IPS-15b (cell line): ENCODE results near the gene TRIP13.
"Not testable (repeated sequence)": the region's sequence is repeated elsewhere in the genome, so short reads cannot be mapped to it uniquely, and the experiment has no call there.

Experiments used
- H3K27me3 ChIP-seq: one replicate; pipeline ENCODE4 v1.6.1; 2013; ENCODE audit warnings: low read length; ENCODE audit not compliant: control insufficient read depth, insufficient read depth
- H3K36me3 ChIP-seq: one replicate; pipeline ENCODE4 v1.6.1; 2013; ENCODE audit warnings: low read length; ENCODE audit not compliant: control insufficient read depth, insufficient read depth
- H3K4me1 ChIP-seq: one replicate; pipeline ENCODE4 v1.6.1; 2013; ENCODE audit warnings: mild to moderate bottlenecking, low read length; ENCODE audit not compliant: control insufficient read depth, insufficient read depth
- H3K4me3 ChIP-seq: one replicate; pipeline ENCODE4 v1.5.1; 2013; ENCODE audit warnings: low read depth, low read length
- H3K9ac ChIP-seq: one replicate; pipeline ENCODE4 v1.6.1; 2013; ENCODE audit warnings: low read depth, mild to moderate bottlenecking, low read length
- H3K9me3 ChIP-seq: one replicate; pipeline ENCODE4 v1.6.1; 2013; ENCODE audit warnings: mild to moderate bottlenecking, low read length; ENCODE audit not compliant: control insufficient read depth, insufficient read depth

TRIP13 gene

DNA sequence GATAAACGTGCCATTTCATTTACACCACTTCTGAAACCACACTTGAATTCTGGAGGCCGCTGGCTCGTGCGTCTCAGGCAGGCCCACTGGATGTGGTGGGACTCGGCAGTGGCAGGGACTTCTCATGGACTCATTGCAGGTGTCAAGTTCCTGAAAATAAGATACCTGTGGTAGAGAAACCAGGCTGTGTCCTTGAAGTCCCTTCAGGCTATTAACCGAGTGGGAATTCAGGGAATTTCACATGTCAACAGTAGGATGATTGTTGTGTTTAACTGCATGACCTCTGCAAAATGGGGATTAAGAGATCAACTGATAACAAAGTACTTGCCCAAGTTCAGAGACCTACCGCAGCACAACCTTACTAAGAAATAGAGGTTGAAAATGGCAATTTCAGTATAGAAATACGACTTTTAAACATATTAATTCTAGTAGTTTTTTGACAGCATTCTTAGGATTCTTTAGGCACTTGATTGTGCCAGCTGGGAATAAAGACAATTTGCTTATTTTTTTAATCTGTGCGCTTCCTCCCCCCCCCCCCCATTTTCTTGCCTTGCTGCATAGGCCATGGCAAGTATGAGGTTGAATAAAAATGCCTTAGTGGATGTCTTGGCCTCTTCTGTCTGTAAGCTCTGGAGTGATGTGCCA, 26.8 kb downstream of the TRIP13 start:
- Histone ChIP-seq H3K36me3 (peaks cover 27% of the 10 kb centered on the region), H3K9ac (no peak overlapping the region), H3K27me3 (no peaks in the 10 kb centered on the region), H3K4me1 (no peaks in the 10 kb centered on the region), H3K4me3 (no peak overlapping the region), H3K9me3 (no peaks in the 10 kb centered on the region)

DNA sequence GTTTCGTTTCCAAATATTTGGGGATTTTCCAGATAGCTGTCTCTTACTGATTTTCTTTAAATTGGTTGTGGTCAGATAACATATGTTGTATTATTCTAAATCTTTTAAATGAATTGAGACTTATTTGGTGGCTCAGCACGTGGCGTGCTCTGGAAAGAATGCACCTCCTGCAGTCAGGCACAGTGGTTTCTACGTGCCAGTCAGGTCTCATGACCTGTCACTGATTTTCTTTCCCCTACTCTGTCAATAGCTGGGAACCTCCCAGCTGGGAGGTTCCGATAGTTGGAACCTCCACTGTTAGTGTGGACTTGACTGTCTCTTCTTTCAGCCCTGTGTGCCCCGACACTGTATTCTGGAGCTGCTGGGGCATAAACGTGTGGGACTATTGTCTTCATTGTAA, 27.6 kb downstream of the TRIP13 start:
- Histone ChIP-seq H3K36me3 (peaks cover 20% of the 10 kb centered on the region), H3K9ac (no peak overlapping the region), H3K4me1 (no peaks in the 10 kb centered on the region), H3K9me3 (no peaks in the 10 kb centered on the region), H3K27me3 (peaks cover 4% of the 10 kb centered on the region), H3K4me3 (no peak overlapping the region)

DNA sequence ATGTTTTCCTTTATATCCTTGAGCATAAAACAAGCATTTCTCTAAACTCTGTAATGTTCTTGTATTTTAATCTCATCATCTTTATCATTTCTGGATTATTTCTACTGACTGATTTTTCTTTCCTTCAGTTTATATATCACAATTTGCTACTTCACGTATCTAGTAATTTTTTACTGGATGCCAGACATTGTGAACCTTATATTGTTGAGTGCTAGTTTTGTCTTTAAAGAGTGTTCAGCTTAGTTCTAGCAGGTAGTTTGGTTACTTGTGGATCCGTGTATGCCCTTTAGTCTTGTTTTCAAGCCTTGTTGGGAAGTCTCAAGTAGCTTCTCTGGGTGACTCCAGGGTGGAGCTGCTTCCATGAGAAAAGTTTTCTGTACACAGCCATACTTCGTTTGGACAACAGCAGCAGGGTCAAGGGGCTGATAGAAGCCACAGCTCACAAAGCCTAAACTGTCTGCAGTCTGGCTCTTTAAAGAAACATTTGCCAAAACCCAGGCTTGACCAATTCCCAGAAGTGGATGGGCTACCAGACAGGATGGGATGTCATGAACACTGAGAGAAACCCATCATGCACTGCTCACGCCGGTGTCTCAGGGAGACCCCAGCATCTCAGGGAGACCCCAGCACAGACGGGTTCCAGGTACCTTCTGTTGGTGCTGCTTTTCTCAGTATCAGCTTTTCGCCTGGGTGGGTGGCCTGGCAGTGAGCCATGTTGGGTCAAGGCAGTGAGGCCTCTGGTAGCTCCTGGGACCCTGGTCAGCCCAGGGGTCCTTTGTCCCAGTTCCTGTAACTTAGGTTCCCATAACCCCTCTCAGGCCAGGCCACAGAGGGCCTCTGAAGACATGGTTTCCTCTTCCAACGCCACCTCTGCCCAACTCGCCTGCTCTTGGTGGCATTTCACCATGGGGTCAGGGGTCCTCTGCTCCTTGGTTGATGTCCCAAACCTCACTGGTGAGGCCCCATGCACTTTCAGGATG, 29.1 kb downstream of the TRIP13 start:
- Histone ChIP-seq H3K9me3 (no peaks in the 10 kb centered on the region), H3K4me3 (no peak overlapping the region), H3K36me3 (peaks cover 6% of the 10 kb centered on the region), H3K27me3 (peaks cover 15% of the 10 kb centered on the region), H3K4me1 (no peaks in the 10 kb centered on the region), H3K9ac (no peak overlapping the region)

DNA sequence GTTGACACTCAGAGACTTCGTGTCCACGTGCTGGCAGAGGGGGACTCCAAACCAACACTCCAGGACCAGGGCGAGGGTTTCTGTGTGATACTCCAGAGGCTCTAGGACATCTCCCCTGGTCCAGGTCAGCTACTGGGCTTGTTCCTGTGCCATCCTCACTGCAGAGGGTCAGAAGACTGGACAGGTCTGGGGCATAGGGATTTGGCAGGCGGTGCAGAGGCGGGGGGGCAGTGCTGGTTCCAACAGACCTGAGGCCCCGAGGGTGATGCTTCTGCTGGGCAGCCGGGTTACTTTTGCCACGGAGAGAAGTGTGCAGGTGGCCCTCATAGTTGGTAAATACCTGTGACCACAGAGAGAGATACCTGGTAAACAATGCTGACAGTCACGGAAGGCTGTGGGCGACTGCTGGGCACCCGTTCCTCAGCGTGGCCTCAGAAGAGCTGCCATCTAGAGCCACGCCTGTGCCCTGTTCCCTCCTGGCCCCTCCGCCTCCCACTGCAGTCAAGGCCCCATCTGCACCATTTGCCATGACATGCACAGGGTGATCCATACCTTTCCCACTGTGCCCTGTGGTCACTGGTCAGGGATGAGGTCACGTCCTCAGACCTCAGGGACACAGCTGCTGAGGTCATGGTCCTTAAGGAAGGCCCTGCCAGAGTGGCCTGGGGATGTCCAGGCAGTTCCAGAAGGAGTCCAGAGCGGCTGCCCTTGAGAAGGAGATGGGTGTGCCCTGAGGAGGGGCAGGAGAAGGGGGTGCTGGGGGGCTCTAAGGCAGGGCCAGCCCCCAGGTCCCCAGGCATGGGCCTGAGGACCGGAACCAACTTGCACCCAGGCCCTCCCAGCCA, 30.0 kb downstream of the TRIP13 start:
- Histone ChIP-seq H3K9me3 (no peaks in the 10 kb centered on the region), H3K4me1 (no peaks in the 10 kb centered on the region), H3K9ac (no peak overlapping the region), H3K36me3 (peaks cover 3% of the 10 kb centered on the region), H3K4me3 (no peak overlapping the region), H3K27me3 (peaks cover 15% of the 10 kb centered on the region)

DNA sequence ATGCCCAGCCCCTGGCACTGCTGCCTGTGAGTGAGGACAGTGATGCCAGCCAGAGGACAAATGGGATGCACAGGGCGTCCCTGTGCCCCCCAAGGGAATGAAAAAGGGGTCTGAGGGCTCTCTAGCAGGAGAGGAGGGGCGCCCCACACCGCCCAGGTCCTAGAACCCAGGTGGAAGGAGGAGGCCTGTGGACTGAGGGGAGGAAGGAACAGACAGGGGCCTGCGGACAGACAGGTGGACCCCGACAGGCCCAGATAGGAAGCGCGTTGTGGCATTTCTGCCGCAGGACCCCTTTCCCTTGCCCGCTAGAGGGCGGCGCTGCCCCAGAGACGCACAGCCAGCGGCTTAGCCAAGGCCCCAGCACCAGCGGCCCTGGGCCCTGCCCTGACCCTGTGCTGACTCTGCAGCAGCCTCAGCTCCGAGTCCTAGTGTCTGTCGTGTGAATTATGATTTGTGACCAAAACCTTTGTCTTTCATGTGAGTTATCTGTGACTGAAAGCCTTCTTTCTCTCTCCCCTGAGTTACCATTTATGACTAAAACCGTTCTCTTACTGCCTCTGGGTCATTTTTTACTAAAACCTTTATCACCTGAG, 30.7 kb downstream of the TRIP13 start:
- no peak overlapping the region for H3K9ac ChIP-seq
- H3K9me3 ChIP-seq, result no peaks in the 10 kb centered on the region
- H3K4me1 ChIP-seq, result no peaks in the 10 kb centered on the region
- peaks cover 15% of the 10 kb centered on the region for H3K27me3 ChIP-seq
- no peak overlapping the region for H3K4me3 ChIP-seq
- H3K36me3 ChIP-seq, result no peaks in the 10 kb centered on the region

DNA sequence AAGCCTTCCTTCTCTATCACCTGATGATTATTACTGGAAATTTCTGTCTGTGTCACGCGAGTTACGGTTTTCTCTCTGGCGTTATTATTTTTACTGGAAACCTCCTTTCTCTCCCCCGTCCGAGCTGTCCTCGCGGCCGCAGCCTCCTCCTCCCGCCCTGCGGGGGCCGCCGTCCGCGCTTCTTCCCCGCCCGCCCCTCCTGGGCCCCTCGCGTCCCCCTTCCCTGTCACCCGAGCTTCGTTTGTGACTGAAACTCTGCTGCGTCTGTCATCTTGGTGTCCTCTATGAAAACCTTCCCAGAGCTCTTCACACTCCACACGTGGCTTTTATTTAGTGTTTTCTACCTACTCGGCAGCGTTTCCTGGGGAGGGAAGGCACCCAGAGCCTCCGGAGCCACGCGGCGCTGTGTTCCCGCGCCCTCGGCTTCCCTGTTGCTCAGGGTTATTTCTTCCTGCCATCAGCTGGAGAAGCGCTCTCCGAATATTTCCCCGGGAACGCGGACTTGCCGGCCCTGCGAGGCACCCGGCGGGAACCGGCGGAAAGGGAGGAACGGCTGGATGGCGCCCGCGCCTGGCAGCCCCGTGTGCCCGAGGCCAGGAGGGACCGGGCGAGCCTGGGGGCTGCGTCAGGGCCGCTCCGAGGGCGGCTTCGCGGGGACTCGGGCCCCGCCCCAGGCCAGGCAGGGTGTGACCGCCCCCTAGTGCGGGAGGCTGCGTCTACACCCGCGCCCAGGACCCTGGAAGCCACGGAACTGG, 33.9 kb downstream of the TRIP13 start:
- Histone ChIP-seq H3K36me3 (no peaks in the 10 kb centered on the region), H3K9ac (peak overlapping the region; percentile 26), H3K27me3 (peaks cover 17% of the 10 kb centered on the region), H3K4me3 (peak overlapping the region; percentile 45), H3K9me3 (no peaks in the 10 kb centered on the region), H3K4me1 (no peaks in the 10 kb centered on the region)

DNA sequence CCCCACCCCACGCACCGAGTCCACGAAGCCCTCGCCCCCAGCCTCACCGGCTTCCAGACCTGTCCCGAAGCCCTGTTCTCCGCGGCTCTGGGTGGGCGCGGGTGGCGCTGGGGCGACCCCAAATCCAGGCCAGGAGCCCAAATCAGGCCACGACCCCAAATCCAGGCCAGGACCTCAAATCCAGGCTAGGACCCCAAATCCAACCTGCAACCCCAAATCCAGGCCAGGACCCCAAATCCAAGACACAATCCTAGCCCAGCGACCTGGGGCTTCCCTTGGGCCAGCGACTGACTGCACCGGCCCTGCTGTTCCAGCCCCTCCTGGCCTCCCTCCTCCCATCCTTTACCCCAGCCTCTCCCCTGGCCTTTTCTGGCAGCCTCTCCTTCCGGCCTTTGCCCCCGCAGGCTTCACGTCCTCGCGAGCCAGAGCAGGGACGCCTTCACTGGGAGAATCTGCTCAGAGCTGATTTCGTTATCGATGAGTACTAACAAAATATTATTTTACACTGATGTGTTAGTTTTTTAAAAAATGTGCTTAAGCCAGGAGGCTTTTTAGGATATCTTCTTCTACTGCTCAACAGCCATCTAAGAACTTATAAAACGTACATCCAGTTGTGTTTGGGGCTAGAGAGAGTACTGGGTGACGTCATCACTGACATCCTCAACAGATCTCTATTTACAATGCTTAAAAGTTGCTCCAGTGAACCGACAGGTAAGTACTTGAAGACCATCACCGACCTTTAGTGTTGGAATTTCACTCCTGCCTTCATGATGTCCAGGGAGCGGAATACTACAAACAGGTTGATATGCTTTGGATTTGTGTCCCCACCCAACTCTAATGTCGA, 34.7 kb downstream of the TRIP13 start:
- H3K9me3 ChIP-seq, result no peaks in the 10 kb centered on the region
- no peak overlapping the region for H3K9ac ChIP-seq
- H3K4me3 ChIP-seq, result peak overlapping the region; percentile 45
- no peaks in the 10 kb centered on the region for H3K36me3 ChIP-seq
- H3K27me3 ChIP-seq, result peaks cover 17% of the 10 kb centered on the region
- H3K4me1 ChIP-seq, result no peaks in the 10 kb centered on the region

DNA sequence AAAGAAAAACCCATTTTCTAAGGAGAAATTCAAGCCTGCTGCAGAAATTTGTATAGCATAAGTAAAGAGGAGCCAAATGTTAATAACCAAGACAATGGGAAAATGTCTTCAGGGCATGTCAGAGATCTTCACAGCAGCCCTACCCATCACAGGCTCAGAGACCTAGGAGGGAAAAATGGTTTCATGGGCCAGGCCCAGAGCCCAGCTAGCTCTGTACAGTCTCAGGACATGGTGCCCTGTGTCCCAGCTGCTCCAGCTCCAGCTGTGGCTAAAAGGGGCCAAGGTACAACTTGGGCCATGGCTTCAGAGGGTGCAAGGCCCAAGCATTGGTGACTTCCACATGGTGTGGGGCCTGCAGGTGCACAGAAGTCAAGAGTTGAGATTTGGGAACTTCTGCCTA, 36.5 kb downstream of the TRIP13 start:
- H3K4me3 ChIP-seq, H3K9ac ChIP-seq, H3K4me1 ChIP-seq, H3K9me3 ChIP-seq, H3K36me3 ChIP-seq: not testable (repeated sequence)
- peaks cover 17% of the 10 kb centered on the region for H3K27me3 ChIP-seq

DNA sequence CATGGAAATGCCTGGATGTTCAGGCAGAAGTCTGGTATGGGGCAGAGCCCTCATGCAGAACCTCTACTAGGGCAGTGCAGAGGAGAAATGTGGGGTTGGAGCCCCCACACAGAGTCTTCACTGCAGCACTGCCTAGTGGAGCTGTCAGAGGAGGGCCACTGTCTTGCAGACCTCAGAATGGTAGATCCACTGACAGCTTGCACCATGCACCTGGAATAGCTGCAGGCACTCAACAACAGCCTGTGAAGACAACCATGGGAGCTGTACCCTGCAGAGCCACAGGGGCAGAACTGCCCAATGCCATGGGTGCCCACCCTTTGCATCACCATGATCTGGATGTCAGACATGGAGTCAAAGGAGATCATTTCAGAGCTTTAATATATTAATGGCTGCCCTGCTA, 36.9 kb downstream of the TRIP13 start:
- Histone ChIP-seq H3K36me3 (no peaks in the 10 kb centered on the region), H3K9me3 (no peaks in the 10 kb centered on the region), H3K4me1 (no peaks in the 10 kb centered on the region), H3K9ac (no peak overlapping the region), H3K4me3 (no peak overlapping the region), H3K27me3 (peaks cover 17% of the 10 kb centered on the region)

DNA sequence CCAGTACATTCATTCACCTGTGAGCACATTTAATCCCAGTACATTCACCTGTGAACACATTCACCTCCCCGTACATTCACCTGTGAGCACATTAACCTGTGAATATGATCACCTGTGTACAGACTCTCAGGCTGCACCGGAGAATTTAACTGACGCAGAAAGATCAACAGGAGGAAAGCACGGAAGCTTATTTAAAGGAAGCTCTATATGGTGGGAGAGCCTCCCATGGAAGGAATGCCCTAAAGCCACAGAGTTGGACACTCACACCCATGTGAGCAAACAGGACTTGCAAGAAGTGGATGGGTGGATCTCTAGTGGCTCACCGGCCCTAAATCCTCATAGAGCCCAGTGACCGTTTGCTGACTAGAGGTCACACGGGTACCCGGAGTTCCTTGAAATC, 38.2 kb downstream of the TRIP13 start:
- peaks cover 7% of the 10 kb centered on the region for H3K27me3 ChIP-seq
- H3K4me3 ChIP-seq, result no peak overlapping the region
- no peaks in the 10 kb centered on the region for H3K9me3 ChIP-seq
- H3K36me3 ChIP-seq, result no peaks in the 10 kb centered on the region
- no peak overlapping the region for H3K9ac ChIP-seq
- no peaks in the 10 kb centered on the region for H3K4me1 ChIP-seq
